ENCODE results near the gene OBP2B.
A peak's percentile ranks its signal among the peaks of the same experiment; 100 is the strongest.
"Not testable (repeated sequence)": the region's sequence is repeated elsewhere in the genome, so short reads cannot be mapped to it uniquely, and the experiment has no call there.

The OBP2B gene

DNA sequence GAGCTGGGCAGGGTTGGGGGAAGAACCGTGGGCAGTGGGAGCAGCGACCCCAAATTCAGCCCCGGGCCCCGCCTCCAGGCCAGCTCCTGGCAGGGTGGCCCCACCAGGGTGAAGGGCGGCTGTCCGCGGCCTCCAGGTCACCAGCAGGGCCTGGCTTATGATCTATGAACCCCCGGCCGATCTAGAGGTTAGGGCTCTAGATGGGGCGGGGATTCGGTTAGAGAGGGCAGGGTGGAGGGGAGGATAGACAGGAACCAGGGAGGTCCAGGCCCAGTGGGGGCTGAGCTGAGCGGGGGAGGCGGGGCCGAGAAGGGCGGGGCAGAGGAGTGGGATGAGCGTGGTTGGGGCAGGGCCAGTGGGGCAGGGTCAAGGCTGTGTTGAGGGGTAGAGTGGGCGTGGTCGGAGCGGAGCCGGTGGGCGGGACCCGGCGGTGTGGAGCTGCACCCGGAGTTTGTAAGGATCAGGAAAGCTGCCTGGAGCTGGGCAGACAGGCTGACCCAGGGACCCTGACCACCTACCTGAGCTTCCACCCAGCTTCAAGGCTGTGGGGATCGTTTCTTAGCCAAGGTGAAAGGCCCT, 29.3 kb upstream of the OBP2B start:
- DNase-seq (ENCODE audit: low read depth), result peak; percentile 61

DNA sequence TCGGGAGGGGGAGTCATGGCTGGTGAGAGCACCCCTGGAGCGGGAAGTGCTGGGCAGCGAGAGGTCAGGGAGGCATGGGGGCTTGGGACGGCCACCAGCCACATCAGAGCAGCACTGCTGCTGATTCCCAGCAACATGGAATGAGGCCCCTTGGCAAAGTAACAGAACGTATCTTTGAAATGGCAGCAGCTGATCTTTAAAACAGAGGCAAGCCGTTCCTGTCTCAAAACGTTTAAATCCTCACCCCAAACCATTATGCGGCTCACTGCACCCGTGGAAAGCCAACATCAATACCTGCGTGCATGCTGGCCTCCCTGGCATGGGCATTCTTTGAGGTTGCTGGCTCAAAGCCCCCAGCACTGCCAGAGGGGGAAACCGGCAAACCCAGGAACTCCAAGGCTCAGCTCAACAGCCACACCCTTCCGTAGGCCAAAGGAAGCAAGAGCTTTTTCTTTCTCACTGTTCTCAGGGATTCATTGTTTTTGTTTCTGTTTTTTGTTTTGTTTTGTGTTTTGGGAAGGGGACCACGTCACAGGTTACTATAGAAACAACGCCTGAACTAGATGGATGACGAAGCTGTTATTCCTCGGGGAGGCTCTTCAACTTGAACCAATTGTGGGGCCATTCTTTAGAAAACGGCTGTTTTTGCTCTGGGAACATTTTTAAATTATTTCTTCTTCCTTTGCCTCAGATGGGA, 28.1 kb upstream of the OBP2B start:
- no peak for DNase-seq (ENCODE audit: low read depth)

DNA sequence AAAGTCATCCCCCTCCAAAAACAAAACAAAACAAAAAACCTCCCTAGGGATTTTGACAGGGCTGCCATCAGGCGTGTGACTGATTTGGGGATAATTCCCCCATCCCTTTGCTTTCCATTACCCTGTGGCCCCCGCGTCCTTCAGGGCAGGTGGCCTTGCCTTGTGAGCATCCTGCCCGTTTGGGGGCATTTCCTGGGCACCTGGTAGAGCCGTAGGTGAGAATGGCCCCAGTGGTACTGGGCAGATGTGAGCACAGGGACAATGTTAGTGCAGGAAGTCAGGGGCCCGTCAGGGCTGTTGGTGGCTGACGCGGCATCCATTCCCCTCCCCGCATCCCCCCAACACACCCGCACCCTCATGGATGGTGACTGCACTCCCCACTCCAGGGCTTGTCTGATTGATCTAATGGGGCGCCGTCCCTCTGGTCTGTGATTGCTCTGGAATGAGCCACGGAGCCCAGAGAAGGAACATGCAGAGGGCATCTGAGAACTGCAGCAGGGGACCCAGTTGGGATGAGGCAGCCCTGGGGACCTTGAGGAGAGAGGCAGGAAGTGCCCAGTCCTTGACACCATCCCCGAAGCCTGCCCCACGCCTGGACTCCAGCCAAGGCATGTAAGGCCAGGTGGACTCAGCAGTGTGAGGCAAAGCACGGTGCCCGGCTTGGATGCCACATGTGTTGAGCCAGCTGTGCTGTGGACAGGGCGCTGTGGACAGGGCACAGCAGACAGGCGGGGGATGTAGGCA, 27.4 kb upstream of the OBP2B start:
- not testable (repeated sequence) for DNase-seq (ENCODE audit: low read depth)

DNA sequence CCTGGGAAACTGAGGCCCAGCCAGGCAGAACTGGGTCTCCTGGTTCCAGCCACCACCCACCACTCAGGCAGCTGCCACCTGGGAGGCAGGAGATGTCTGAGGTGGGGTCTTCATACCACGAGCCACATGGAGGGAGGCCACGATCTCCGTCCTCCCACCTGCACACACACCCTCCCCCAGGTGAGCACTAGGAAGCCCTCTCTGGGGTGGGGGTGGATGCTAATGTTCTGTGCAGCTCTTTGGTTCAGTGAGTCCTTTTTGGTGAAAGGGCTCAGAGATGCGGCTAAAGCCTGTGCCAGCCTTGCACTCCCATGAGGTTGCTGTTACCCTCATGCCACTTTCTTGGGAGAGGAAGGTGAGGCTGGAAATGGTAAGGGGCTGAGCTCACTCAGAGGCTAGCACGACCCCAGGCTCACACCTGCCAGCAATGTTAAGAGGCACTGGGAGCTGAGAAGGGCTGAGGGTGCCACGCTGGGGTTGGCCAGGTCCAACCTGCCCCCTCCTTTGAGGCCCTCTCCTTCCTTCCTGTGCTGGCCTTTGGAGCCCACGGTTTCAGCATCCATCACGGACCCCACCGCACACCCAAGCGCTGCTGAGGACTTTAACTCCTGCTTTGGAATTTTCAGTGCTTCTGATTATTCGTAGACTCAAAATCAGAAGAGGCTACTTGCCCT, 26.6 kb upstream of the OBP2B start:
- no peak for DNase-seq (ENCODE audit: low read depth)

DNA sequence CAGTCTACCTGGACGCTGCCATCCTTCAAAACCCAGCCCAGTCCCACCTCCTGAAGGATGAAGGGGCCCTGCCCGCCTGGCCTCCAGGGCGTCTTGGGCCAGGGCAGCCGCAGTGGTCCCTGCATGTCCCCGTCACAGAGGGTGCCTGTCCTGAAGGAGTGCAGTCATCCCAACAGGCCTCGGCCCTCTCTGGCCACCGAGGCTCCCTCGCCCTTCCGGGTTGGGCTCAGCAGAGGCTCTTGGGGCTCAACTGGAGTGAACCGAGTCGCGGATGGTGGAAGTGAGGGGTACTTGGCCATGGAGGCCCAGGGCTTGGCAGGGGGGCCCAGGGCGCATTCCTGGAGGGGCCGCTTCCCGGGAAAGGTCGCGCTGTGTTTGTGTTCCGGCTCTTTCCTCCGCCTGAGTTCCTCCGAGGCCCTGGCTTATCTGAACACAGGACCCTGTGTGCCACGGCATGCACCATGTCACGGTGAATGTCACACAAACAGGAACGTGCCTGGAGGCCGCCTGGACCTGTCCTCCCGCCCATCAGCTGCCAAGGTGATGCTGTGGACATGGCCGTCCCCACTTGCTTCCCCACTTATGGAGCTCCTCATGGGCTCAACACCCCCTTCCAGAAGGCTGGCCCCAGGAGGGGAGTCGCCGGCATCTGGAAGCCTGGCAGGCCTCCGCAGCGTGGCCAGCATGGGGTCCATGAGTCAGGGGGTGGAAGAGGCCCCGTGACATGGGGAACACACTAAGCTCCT, 25.7 kb upstream of the OBP2B start:
- no peak for DNase-seq (ENCODE audit: low read depth)

DNA sequence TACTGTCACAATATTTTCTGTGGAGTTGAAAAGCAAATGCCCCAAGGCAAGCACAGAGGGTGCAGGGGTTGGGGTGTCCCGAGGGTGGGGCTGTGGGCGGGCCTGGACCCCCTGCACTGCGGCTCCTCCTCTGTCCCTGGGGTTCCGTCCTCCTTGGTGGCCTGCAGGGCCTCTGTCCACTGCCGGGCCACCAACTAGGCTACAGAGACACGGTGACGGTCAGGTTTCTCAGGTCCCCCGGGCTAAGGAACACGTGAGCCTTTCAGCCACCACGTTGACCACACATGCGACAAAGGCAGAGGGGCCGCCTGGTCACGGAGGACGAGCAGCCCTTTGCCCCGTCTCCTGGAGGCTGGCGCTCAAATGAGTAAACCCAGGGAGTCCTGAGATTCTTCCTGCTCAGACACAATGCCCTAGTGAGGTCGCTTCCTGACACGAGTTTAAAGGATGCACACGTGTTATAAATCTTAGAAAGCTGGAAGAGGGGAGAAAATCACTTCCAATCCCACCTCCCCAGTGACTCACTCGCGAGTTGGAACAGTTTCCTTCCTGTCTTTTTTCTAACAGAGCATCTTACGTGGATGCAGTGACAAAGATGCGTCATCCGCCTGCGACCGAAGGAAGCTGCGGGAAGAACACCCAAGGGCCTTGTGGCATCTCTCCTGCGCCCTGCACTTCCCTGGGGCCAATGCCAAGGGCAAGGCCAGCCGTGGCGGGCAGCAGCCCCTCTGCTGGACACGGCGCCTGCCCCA, 24.8 kb upstream of the OBP2B start:
- no peak for DNase-seq (ENCODE audit: low read depth)

DNA sequence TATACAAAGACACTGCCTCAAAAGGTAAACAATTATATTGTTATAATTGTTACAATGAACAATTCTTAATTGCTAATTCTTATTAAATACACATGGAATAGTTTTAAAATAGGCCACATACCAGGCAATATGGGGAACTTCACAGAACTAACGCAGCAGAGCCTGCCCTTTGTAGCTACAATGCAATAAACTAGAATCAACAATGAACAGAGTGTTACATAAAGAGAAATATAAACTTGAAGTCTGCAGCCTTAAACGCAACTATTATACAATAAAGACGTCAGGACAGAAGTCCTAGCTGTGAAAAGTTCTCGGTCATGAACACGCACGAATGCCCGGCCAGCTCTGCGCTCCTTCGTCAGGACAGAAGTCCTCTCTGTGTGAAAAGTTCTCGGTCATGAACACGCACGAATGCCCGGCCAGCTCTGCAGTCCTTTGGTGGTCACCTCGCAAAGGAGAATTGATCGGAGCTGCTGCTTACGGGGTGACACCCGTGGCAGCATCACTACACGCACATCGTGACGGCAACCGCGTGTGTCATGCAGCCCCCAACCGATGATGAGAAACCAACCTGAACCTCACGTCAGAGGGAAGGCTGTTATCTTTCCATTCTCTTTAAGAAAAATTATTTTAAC, 23.0 kb upstream of the OBP2B start:
- not testable (repeated sequence) for DNase-seq (ENCODE audit: low read depth)

DNA sequence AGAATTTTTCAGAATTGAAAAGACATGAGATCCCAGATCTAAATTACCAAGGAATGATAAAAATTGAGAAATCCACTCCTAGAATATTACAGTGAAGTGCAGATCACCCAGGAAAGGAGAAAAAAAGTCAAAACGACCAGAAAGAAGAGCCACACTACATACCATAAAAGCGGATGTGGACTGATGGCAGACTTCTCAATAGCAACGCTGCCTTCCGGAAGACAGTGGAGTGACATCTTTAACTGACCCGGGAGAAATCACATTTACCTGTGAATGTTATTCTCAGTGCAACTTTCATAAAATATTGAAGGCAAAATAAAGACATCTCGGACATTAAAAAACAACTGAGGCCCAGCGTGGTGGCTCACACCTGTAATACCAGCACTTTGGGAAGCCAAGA, 21.5 kb upstream of the OBP2B start:
- DNase-seq (ENCODE audit: low read depth), result not testable (repeated sequence)

DNA sequence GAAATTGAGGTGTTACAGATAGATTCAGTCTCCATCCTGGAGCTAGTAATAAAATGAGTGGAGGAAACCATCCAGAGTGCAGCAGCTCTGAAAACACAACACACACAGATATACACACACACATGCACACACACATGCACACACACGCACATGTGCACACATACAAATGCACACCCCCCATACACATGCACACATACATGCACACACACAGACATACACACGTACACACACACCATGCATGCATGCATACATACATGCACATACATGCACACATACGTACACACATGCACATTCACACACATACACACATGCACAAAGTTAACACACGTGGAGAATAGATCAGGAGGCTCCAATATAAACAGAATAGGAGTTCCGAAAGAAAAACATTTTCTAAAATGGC, 21.0 kb upstream of the OBP2B start:
- DNase-seq (ENCODE audit: low read depth), result no peak

DNA sequence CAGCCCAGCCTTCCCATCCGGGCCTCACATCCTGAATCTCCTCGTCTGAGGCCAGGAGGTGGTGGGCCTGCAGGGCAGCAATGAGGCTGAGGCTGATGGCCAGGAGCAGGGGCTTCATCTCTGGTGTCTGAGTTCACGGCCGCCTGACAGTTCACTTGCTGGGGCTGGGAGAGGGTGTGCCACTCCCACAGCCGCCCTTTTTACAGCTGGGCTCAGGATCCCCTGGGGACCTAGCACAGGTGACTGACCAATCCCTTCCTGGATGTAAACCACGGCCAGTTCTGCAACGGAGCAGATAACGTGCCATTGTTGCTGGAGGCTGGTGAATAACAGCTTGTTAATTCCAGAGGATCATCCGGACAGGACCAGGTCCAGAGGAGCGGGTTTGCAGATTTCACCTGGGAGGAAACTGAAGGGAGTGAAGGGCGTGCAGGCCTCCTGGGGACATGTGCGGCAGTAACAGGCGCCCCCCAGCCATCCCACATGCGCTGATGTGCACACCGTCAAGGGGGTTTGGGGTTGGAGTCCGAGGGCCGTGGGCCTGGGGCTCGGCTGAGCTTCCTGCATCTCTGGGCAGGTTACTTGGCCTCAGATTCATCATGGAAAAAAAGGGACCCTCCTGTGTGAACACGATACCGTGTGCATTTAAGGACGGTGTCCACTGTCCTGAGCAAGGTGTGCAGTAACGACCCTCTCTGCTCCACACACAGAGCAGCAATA, 19.6 kb upstream of the OBP2B start:
- not testable (repeated sequence) for DNase-seq (ENCODE audit: low read depth)

DNA sequence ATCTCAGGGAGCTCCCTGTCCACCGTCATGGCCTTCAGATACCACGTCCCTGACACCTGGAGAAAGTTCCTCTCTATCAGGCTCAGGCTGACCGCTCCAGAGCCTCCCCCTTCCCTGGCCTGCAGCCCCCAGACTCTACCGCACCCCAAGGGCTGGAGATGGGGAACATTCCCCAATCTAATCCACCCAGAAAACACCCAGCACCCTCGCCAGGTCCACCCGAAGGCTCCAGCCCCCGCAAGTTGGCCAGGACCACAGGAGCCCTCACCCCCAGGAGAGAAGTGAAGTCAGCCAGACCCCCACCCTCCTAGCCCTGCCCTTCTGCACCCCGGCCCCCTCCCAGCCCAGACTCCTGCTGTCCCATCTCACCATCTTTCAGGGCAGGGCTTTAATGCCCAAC, 18.9 kb upstream of the OBP2B start:
- not testable (repeated sequence) for DNase-seq (ENCODE audit: low read depth)

DNA sequence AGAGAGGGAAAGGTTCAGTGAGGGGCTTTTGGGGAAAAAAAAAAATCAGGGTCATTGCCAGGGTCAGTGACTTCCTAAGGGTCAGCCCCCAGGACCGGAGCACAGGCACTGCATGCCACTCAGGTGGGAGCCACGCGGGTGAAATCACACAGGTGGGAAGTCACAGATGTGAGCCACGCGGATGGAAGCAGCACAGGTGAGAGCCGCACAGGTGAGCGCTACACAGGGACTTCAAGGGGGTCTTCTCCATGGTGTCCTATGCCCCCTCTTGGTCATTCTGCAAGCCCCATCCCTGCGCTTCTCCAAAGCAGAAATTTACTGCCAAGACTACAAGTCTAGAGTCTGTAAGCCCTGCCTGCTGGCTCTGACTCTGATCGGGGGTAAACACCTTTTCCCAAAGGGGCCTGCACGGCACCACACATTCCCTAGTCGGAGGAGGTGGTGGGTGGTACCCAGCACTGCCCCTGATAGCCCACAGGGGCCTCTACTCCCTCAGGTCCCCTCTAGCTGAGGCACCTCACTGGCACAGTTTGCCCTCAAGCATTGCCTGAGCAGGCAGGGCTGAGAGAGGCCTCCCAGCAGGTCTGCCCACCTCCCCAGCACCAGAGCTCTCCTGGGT, 18.3 kb upstream of the OBP2B start:
- DNase-seq (ENCODE audit: low read depth), result no peak

DNA sequence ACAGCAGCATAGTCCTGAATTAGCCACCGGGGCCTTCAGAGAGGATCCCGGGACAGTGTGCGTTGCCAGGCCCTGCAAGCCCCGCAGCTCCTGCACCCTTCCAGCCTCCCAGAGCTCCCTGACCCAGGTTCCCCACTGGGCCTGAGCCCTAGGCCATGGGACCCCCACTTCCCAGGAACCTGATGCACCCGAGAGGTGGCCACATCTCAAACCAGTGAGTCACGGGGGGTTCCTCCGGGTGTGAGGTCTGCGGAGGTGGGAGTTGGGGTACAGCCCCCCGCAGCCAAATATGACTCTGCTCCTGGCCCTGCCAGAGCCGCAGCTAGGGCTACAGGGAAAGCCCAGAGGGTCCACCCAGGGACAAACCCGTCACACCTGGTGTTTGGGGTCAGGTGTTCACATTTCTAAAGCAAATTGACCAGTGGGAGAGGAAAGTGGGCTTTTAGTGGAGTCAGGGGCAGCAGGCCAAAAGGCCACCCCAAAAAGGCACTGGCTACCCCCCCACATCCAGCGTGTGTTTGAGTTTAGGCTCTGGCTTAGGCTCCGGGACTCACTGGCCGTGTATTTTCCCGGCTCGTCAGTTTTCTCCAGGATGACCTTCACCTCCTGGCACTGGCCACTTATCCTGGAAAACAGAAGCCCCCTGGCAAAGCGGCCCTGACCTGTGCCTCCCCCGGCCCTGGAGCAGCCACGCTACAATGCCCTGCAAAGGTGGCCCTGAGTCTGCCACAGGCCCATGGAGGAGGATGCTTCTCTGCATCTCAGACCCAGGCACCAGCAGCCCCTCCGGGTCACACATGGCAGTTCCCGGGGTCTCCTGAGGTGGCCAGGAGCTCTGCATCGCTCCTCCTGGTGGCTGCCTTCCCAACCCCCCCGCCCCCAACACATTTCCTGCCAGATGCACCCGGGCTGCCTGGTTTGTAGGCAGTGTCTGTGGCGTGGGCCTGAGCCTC, 17.4 kb upstream of the OBP2B start:
- no peak for DNase-seq (ENCODE audit: low read depth)

DNA sequence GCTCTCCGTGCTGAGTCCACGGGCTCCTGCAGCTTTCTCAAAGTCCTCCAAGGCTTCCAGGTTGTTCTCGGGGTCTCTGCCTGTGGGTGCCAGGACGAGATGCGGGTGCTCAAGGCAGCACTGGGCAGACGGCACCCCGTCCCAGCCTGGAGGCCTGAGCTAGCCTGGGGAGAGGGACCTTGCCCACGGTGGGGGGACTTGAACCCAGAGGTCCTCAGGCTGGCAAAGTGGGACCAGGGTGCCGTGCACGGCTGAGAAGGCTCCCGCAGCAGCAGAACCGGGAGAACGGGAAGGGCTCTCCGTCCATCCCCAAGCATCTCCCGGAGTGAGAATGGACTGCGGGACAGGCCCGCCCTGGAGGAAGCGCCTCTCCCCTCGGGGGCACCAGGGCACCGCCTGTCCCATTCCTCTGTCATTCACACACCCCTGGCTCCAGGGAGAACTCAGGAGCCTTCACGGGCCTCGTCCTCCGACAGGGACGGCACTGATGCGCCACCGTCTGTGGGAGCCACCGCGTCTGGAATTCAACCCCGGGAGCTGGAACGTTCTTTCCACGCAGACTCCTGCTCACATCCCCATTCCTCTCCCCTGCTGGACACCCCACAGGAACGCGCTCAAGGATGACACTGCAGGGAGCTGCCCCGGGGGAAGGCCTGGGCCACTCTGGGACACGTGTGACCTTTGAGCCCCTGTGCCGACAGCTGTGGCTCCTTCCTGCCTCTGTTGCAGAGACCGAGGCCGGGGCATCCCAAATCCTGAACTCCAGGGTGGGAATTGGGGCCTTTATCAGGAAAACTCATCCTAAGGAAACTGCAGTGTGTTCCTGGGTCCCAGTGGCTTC, 16.3 kb upstream of the OBP2B start:
- DNase-seq (ENCODE audit: low read depth), result no peak

DNA sequence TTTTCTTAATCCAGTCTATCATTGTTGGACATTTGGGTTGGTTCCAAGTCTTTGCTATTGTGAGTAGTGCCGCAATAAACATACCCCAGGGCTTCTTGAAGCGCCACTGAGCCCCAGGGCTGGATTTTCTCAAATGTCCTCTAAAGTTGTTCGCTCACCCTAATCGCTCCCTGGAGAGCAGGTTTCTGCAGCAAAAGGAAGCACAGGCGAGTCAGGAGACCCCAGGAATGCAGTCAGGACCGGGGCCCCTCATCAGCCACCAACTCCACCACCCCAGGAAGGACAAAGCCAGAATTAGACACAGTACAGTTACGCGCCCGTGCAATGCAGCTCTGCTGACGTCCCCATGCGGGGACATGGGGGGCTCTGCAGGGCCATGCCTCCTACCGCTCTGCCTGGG, 15.7 kb upstream of the OBP2B start:
- DNase-seq (ENCODE audit: low read depth), result no peak

DNA sequence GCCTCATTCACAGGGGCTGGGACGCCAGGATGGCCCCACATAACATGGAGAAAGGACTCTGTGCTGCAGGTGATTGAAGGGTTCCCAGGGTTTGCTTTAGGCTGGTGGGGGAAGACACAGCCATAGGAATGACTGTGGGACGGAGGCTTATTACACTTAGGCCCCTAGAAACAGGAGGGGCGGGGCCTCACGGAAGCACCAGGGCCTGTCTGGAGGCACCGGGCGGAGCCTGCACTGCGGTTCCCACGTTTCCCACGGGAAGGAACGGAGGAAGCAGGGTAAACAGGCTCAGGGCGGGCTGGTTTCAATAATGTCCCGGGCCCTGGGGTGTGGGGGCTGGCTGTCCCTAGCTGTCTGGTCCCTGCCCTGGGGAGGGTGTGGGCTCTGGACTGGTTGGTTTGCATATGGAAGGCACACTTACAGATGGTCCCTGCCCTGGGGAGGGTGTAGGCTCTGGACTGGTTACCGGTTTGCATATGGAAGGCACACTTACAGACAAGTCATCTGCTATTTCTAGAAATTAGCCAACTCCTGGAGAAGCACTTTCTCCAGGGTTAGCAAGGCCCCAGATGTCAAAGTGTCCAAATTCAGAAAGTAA, 14.2 kb upstream of the OBP2B start:
- DNase-seq (ENCODE audit: low read depth), result not testable (repeated sequence)

DNA sequence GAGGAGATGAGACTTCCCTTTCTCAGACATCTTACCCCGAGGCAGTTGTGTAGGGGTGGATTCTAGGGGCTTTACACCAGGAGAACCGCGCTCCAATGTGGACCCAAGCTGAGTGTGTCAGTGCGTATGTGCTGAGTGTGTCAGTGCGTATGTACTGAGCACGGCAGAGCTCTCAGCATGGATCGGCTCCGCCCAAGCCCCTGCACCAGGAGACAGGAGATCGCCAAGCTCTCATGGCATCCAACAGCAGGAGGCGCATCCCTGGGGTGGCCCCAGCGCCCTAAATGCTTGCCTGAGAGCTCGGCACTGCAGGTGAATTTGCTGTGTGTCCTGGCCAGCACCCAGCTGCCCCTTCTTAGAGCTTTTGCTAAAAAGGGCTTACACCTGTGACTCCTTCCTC, 12.9 kb upstream of the OBP2B start:
- not testable (repeated sequence) for DNase-seq (ENCODE audit: low read depth)
